Ramos (cell line): Measurements from ENCODE around the gene PTPRN2.

ENCODE experiments used
- in situ Hi-C: fragments of 300-500 bp; cut with MboI; formaldehyde crosslinking; loops from one replicate; pipeline ENCODE4 v1.14.3; 2022; ENCODE audit warnings: low sequenced_read_pairs; ENCODE audit not compliant: unreplicated experiment

Gene PTPRN2

DNA sequence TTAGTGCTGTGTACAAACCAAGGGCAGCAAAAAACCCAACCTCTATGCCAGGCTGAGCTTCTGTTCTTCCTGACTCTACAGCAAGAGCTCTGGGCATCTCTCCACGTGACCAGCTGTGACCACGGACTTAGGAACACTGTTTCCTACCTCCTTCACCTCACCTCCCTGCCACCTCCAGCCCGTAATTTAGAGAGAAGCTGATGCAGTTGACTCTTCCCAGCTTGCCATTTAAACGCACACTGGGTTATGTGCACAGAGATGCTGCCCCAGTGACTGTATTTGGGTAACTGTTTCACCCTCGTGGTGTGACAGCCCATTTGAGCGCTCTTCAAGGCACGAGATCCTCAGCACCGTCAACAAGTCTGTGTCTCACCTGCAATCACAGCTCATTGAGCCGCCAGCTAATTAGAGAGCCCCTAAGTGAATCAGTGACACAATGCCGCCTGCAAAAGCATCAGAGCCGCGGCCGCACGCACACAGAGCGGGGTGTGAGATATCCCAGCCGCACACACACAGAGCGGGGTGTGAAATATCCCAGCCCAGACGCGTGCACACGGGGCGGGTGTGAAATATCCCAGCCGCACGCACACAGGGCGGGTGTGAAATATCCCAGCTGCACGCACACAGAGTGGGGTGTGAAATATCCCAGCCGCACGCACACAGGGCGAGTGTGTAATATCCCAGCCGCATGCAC lies 319.7 kb downstream of the PTPRN2 start:
- in situ Hi-C loops, result no loop called here

DNA sequence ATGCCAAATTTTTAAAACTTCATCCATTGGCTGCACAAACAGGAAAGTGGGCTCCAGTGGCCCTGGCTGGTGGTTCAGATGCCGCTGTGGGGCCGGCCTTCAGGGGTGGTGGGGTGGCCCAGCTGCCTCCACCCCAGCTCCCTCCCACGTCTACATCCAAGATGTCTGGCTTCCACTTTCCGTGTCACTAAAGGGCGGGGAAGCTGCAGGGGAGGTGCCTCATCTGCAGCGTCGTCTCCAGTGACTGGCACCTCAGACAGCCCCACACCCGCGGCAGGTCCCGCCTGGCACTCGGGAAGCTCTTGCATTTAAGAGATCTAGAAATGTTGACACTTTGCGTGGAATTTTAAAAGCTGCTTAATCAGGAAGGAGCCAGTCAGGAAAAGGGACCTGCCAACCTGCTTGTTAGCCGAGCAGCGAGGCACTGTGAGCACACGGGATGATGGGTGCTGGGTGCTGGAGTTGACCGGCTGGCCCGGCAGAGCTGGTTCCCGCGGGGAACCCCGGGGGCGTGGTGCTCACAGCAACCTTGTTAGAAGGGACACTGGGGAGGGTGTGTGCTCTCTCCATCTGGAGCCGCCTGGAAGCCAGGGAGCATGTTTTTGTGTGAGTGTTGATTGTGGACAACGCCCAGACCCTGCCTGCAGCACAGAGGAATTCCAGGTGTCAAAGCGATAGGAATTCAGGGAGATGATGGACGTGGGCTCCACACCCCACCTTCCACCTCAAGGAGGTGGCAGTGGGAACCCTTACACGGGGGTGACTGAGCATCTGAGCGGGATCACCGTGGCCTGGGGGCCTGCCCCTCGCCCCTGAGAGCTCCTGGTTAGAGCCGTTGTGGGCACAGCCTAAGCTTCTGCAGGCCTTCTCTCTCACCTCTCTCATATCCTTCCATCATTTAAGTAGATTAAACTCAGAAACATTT lies 320.5 kb downstream of the PTPRN2 start:
- in situ Hi-C loops, result no loop called here

DNA sequence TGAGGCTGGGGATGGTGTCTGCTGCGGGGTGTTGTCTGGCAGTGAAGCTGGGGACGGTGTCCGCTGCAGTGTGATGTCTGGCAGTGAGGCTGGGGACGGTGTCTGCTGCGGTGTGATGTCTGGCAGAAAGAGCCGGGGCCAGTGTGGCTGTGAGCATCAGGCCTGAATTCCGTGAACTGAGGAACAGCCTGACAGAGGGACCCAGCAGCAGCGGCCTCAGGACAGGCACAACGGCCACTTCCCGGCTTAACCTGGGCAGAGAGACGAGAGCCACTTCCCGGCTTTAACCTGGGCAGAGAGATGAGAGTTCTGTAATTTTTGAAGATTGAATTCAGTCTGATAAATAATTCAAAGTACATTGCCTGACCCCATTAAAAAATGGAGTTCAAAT lies 321.2 kb downstream of the PTPRN2 start:
- in situ Hi-C loops, result no loop called here

DNA sequence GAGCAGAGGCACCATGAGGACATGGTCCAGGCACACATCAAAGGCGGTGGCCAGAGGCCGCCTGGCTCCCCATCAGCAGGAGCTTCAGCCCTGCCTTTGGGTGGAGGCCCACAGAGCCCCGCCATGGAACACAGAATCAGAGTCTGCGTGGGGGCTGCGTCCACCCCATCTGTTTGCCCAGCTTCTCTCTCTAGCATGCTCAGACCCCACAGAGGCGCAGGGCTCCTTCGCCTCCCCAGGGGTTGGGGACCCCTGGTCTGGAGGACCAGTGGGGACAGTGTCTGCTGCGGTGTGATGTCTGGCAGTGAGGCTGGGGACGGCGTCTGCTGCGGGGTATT lies 321.9 kb downstream of the PTPRN2 start:
- in situ Hi-C loops, result no loop called here

DNA sequence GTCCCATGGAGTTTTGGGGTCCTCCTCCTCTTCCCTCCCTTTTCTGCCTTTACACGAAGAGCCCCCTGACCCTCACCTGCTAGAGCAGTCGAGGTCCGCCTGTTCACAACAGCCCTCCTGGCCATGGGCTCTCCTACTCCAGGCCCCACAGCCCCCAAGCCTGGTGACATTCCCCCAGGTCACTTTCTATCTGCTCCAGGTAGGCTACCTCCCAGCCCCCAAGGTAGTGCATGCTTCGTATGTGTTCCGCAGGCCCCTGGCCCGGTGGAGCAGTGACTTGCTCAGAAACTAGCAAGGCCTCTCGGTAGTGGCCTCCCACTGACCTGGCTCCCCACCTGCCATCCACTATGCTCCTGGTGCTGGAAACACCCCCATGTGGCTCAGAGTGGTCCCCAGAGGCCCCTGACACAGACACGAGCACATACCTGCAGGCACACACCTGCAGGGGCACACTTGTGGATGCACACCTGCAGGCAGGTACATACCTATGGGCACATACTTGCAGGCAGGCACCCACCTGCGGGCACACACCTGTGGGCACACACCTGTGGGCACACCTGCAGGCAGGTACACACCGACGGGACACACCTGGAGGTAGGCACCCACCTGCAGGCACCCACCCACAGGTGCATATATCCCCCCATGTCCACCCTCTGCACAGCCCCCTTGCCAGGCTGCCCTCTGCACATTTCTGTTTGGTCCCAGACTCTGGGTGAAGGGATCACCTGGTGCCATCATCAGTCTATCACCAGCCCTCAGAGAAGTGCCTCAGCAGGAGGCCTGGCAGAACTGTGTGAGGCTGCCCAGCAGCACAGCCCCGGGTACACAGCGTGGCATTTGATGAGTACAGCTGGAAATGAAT lies 322.5 kb downstream of the PTPRN2 start:
- in situ Hi-C loops, result no loop called here

DNA sequence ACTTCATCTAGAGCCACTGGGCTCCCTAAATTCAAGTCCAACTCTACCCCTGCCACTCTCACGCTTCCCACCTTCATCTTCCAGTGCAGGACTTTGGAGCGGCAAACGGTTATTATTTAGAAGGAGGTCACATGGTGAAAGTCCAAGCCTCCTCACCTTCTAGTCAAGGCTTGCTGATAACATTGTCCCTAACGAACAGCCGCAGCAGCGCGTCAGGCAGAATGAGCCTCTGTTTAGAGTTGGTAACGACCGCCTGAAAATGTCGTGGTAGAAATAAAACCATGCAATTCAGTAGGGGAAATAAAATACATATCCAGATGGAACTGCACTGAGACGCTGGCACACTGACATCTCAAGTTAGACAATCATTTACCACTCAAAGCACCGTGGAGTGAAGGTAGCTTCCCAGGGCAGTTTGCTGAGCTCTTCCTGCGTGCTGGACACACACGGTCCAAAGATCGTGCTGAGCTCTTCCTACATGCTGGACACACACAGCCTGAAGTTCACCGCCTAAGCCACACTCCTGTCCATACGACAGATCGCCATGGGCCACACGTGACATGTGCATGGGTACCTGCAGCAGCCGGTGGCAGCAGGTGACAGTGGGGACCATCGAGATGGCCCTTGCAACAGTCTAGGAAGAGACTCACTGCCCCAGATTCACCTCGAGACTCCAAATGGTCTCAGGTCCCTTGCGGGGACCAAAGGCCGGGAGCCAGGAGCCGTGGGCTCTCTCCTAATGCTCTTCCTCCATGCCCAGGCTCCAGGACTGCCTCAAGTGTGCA lies 323.5 kb downstream of the PTPRN2 start:
- in situ Hi-C loops, result no loop called here

DNA sequence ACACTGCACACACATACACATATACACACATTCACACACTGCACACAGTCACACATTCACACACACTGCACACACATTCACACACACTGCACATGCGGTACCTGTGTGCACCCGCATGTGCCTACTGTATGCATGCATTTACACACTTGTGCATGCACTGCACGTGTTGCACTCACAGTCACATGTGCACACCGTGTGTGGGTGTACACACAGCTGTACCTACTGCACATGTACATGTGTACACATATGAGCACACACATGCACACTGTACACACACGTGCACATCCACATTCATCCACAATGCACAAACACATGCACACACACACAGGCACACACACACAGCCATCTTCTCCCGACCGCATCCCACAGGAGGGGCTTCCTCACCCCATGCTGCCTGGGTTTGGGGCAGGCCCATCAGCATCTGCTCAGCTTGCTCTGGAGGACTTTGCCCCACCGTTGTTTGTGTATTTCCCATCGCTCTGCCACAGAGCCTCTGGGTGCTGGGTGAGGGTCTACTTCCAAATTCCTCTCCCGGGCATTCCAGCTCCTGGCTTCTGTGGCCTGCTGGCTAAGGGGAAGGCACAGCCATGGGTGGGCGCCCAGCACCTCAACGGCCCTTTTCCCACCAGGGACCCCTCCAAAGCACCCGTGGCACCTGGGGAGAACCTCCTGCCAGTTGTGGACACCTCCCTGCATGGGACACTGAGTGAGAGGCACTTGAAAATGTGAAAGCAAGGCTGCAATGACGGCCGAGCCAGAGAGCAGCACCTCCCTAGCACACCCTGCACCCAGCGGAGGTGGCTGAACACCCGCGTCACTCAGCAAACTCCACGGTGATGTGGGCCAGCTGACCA lies 324.3 kb downstream of the PTPRN2 start:
- in situ Hi-C loops, result no loop called here

DNA sequence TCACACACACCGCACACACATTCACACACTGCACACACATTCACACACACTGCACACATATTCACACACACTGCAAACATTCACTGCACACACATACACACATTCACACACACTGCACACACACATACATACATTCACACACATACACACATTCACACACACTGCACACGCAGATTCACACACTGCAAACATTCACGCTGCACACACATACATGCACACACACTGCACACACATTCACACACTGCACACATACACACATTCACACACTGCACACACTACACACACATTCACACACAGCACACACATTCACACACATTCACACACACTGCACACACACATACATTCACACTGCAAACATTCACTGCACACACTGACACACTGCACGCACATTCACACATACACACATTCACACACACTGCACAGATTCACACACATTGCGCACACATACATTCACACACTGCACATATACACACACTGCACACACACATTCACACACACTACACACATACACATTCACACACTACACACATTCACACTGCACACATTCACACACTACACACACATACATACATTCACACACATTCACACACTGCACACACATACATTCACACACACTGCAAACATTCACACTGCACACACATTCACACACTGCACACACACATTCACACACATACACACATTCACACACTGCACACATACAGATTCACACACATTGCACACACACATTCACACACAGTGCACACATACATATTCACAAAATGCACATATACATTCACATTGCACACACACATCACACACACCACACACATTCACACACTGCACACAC lies 325.1 kb downstream of the PTPRN2 start:
- in situ Hi-C loops, result no loop called here

DNA sequence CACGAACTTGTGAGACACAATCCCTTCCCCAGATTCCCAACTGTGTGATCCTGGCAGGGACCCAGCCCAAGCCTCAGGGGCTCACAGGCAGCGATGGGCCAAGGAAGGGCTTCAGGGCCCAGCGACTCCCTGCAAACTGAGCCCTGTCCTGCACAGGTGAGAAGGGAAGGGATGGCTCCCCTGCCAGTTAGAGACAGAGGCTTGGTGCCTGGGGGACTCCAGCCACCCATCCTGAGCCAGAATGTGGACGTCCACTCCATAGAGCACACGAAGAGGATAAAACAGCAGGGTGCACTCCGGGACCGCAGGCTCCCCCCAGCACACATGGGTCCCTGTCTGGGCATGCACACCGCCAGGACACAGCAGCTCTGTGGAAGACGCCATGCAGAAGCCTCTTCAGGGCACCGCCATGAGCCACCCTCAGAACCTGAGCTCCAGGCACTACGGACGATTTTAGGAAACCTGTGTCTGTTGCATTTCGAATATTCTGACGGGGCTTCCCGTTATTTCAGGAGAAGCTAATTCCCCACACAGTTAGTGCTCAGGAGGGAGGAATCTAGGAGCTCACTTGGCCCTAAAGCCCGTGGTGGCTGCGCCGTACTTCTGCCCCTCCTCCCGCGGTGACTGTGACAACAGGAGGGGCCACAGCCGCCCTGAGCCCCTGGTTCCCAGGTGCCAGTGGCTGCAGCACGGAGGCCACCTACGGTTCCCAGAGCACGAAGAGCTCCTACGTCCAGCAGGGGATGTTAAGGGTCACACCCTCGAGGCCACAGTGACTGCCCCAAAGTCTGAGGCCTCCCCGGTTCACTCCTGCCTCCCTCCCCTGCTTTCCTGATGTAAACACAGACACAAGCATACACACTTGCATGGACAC lies 326.0 kb downstream of the PTPRN2 start:
- in situ Hi-C loops, result no loop called here

DNA sequence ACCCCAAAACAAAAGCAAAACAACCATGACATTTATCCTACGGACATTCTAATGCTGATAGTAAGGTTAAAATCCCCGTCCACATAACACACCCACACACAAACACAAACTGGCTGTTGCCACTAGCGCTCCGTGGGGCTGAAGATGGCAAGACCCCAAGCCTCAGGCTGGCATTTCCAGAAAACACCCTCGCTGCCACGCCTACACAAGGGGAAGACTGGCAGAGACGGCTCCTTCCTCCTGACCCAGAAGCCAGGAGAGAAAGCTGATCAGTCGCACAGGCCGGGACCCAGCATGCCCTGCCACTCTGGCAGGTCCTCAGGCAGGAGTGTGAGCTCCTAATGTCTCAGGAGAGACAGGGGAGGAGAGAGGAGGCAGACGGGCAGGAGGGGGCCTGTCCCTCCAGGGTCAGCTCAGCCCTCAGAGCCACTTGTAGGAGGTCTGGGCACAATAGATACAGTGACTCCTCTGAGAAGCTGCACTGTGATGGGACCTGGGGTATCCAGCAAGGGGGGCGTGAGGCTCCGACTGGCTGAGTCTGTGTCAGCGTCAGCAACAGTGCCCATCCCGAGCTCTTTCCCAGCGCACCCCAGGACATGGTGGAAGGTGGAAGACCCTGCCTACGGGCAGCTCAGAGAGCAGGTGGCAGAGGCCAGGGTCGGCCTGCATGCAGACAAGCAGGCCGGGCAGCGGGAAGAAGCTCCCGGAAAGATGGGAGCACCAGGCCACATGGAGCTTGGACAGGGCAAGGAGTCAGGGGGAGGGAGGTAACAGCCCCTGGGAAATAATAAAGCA lies 326.9 kb downstream of the PTPRN2 start:
- in situ Hi-C loops, result no loop called here

DNA sequence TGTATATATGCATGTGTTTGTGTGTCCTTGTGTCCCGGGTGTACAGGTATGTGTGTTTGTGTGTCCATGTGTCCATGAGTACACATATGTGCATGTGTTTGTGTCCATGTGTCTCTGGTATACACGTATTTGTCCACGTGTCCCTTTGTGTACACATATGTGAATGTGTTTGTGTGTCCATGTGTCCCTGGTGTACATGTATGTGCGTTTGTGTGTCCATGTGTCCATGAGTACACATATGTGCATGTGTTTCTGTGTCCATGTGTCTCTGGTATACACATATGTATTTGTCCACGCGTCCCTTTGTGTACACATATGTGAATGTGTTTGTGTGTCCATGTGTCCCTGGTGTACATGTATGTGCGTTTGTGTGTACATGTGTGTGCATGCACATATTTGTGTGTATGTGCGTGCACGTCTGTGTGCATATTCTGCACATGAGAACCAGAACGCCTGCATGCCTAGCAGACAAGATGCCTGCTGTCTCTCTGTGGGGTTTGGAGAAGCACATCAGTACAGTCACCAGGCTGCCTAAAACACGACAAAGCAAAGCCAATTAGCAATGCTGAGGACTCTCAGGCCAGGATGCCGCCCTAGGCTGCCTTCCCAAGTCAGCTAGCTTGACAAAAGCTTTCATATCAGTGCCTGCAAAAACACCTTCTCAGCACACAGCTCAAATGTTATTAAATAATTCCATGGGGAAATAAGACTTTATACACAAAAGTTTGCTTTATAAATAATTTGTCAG lies 327.8 kb downstream of the PTPRN2 start:
- in situ Hi-C loops, result no loop called here

DNA sequence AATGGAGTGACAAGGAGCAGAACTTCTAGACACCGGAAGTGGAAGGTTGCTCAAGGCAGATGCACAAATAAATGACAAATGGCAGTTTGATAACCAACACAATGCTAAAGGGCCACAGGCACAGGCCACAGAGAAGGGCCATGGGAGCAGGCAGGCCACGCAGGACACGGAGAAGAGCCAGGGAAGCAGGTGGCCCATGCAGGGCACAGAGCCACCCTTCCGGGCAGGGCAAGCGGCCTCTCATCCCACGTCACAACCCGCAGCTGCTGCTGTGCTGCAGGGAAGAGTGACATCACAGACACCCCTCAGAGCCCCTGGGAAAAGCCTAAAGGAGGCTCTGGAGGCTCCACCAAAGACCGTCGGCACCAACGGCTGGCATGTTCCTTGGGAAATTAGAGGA lies 328.5 kb downstream of the PTPRN2 start:
- in situ Hi-C loops, result no loop called here

DNA sequence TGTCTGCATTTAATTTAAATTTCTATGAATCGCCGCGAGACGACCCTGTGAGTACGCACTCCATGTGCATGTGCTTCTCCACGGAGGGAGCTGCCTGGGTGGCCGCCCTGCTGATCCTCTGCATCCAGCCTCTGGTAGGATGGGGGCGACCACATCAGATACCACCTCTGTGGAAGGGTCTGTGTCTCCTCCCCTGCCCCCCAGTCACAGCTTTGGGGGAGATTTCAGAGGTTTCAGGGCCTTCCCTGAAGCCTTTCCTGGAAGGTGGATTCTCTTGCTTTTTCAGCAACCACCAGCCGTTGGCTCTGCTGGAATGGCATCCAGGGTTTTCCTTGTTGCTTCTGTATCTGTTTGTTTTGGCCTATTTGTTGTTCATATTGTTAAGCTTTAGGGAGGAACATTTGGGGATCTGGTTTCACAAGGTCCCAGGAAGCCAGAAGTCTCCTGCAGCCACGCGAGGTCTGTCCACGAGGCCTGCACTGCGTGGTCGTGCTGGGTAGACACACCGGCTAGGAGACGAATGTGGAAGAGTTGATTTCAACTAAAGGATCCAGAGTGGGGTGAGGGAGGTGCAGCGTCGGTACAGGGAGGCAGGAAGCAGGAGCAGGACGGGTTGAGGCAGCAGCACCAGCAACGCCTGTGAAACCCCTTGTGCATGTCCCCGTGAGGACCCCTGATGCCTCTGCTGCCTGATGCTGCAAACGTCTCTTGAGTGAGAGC lies 329.1 kb downstream of the PTPRN2 start:
- in situ Hi-C loops, result no loop called here

DNA sequence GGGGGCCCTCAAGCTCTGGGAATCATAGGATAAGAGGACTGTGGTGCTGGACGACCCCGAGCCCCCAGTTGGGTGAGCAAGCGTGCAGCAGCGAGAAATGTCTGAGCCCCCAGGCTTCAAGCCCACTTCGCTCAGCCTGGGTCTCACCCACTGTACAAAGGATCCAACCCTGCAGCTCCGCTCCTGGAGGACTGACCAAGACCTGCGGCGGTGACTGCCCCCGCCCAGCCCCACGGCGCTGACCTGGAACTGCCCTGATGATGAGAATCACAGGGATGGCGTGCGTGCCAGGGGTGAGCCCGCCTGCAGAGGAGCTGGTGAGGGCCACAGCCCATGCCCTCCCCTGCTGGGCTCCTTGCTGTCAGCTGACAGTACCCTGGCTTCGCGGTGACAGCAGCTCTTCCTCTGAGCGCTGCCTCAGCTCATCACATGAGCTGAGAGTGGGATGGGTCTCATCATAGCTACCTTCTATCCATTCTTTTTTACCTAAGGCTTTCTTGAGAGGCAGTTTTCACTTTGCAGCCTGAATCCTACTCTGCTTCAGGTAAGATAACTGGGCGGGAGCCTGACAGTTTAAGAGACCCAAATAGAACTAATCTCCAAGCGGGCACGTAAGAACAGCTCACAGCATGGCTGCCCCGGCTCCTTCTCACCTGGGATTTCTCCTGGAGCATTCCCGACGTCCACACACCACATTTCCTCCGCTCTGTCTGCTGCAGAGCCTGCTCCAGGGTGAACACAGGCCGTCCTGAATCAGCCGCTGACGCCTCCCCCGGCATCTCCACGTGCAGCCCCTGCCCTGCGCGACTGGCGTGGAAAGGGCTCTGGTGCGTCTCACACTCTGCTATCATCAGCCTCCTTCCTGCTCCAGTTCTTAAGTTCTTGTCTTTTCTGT lies 329.9 kb downstream of the PTPRN2 start:
- in situ Hi-C loops, result no loop called here
